Vagina (tissue), 2 donors: ENCODE data around the gene TWF2.

Source experiments
- POLR2A ChIP-seq, 2 donors: fragments of 450-650 bp; IDR thresholded peaks; one replicate each; pipeline ENCODE4 v1.6.1; 2017; ENCODE audit warnings: antibody characterized with exemption in 2 of 2, mild to moderate bottlenecking in 2 of 2, moderate library complexity in 2 of 2
- TF ChIP-seq, protein P1 (sequence below), 3 experiments: fragments of 450-650 bp in 2 of 3; fragments of 200-600 bp in 1 of 3; sonication (generic) in 1 of 3; IDR thresholded peaks; one replicate each; pipeline ENCODE4 v1.5.1; 2017 to 2019; ENCODE audit warnings: antibody characterized with exemption in 3 of 3, mild to moderate bottlenecking in 2 of 3, moderate library complexity in 2 of 3

DNA sequence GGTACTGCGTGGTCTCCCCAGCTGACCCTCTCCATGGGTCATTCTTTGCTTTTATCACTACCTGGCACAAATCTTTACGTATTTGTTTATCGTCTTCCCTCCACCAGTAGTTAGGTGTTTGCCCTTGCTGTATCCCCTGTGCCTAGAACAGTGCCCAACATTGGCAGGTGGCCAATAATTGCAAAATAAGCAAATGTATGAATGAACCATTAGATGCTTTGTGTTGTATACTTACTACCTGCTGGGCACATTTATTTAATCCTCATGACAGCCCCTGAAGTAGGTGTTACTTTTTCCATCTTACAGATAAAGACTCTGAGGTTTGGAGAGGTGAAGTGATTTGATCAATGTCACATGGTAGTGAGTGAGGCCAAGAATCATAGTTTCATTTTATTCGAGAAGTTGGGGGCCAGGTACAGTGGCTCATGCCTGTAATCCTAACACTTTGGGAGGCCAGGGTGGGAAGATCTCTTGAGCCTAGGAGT, 2.0 kb upstream of the TWF2 start:
- TF ChIP-seq, protein P1, sequence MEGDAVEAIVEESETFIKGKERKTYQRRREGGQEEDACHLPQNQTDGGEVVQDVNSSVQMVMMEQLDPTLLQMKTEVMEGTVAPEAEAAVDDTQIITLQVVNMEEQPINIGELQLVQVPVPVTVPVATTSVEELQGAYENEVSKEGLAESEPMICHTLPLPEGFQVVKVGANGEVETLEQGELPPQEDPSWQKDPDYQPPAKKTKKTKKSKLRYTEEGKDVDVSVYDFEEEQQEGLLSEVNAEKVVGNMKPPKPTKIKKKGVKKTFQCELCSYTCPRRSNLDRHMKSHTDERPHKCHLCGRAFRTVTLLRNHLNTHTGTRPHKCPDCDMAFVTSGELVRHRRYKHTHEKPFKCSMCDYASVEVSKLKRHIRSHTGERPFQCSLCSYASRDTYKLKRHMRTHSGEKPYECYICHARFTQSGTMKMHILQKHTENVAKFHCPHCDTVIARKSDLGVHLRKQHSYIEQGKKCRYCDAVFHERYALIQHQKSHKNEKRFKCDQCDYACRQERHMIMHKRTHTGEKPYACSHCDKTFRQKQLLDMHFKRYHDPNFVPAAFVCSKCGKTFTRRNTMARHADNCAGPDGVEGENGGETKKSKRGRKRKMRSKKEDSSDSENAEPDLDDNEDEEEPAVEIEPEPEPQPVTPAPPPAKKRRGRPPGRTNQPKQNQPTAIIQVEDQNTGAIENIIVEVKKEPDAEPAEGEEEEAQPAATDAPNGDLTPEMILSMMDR (IDR thresholded peaks at IDR 0.05): no peak
- TF ChIP-seq POLR2A (IDR thresholded peaks at IDR 0.05): no peak
